GM18505 (cell line): ENCODE results near the gene SORCS2.

Source experiments
- ATAC-seq: cut with Tn5 transposase; IDR thresholded peaks from one replicate; pipeline ENCODE4 v1.9.1; 2021; ENCODE audit not compliant: unreplicated experiment
- POLR2A ChIP-seq: IDR thresholded peaks from 4 replicates; pipeline ENCODE4 v1.6.1; 2011; ENCODE audit warnings: borderline replicate concordance; ENCODE audit not compliant: insufficient read depth, insufficient read length; ENCODE audit errors: extremely low read depth

SORCS2 gene

DNA sequence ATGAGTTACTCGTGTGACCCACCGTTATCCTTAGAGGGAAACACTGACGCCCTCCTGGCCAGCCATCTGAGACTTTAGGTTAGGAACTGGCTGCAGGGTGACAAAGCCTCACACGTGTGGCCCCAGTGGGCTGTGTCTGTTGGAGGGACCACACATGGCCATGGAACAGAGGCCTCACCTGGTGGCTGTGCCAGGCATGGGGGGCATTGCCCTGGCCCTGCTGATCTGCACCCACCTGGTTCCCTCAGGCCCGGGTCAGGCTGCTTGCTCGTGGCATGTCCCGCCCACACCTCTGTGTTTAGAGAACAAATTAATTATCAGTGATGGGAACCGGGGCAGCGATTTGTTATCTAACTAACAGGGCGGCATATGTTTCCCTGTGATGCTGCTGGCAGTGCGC lies 343.3 kb downstream of the SORCS2 start:
- no peak for ATAC-seq
- no peak for TF ChIP-seq POLR2A

- no peak for TF ChIP-seq POLR2A
Observed at GRCh38 chr4:7536876-7537275, 344.5 kb downstream of the SORCS2 start.

GRCh38 chr4:7537853-7538400 lies 345.6 kb downstream of the SORCS2 start:
- TF ChIP-seq POLR2A = no peak
- no peak for ATAC-seq

More at GRCh38 chr4:7536876-7537275, 344.5 kb downstream of the SORCS2 start:
- no peak for ATAC-seq

- no peak for TF ChIP-seq POLR2A
- no peak for ATAC-seq
Observed at GRCh38 chr4:7538518-7538917, 346.2 kb downstream of the SORCS2 start.

DNA sequence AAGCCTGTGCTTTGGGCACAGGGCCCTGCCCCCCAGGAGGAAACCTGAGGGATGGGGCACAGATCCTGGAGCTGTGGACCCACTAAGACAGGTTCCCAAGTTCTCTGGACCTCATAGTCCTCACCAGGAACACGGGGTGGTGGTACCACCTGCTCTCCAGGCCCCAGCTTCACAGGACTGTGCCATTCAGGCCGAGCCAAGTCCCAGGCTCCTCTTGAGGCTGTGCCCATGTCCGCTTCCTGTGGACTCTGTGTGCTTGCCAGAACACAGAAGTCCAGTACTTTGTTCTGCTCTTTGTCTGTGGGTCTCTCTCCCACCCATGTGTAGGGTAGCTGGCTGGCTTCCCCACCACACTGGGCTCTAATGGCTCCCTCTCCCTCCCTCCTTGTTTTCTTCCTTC lies 346.8 kb downstream of the SORCS2 start:
- TF ChIP-seq POLR2A = no peak

GRCh38 chr4:7539659-7540058 lies 347.3 kb downstream of the SORCS2 start:
- TF ChIP-seq POLR2A = no peak
- ATAC-seq = no peak

More for the DNA sequence above, 346.8 kb downstream of the SORCS2 start:
- no peak for ATAC-seq

GRCh38 chr4:7540206-7540605 lies 347.9 kb downstream of the SORCS2 start:
- TF ChIP-seq POLR2A = no peak
- no peak for ATAC-seq

- TF ChIP-seq POLR2A = no peak
- ATAC-seq = no peak
Observed at GRCh38 chr4:7540654-7541413, 348.5 kb downstream of the SORCS2 start.

GRCh38 chr4:7541414-7541810 lies 349.1 kb downstream of the SORCS2 start:
- ATAC-seq = no peak
- no peak for TF ChIP-seq POLR2A

- ATAC-seq = no peak
- TF ChIP-seq POLR2A = no peak
Observed at GRCh38 chr4:7542781-7543180, 350.4 kb downstream of the SORCS2 start.

DNA sequence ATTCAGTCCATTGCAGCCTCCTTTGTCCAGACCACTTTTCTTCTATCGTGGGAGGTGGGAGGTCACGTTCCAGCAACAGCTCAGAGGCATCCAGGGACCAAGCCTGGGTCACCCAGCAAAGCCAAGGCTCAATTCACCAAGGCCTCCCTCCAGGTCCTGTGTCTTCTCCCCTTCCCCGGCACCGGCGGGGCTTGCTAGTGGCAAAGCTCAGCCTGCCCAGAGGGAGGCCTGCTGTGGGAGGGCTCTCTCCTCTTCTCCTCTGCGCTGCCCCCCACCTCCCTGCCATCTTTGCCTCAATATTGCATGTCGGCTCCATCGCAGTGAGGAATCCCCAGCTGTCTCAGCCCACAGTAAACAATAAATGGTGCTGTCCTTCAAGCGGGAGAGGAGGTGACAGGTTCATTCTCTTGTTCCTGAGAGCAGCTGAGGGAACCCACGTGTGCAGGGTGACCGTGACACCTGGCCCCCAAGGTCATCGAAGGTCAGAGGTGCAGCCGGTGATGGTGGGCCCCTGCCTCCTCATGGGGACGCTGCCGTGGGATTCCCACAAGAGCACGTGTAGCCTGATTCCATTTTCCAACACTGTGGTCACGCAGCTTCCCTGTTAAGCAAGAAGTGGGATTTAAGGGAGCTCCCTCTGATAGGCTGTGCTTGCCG lies 353.9 kb downstream of the SORCS2 start:
- TF ChIP-seq POLR2A = no peak
- no peak for ATAC-seq

DNA sequence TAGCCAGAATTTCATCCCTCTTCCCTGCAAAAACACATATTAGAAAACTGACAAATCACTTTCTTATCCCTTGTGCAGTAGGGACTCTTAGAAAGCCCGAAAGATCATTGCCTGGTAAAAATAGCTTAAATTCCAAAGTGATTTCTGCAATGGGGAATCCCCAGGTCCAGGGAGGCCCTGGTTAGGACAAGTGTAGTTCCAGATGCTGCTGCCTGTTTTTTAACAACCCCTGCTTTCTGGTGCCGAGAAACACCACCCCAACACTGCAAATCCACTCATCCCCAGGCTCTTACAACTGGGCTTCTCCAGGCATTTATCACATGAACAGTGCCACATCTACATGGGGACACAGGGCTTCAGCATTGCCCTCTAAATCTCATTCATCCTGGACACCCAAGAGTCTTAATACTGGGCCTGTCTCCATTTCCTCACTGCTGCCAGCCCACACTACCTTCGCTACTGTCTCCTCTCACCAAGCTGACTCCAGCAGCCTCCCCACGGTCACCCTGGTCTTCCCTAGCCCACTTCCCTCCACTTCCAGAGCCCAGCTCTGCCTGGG lies 354.6 kb downstream of the SORCS2 start:
- no peak for ATAC-seq
- TF ChIP-seq POLR2A = no peak

DNA sequence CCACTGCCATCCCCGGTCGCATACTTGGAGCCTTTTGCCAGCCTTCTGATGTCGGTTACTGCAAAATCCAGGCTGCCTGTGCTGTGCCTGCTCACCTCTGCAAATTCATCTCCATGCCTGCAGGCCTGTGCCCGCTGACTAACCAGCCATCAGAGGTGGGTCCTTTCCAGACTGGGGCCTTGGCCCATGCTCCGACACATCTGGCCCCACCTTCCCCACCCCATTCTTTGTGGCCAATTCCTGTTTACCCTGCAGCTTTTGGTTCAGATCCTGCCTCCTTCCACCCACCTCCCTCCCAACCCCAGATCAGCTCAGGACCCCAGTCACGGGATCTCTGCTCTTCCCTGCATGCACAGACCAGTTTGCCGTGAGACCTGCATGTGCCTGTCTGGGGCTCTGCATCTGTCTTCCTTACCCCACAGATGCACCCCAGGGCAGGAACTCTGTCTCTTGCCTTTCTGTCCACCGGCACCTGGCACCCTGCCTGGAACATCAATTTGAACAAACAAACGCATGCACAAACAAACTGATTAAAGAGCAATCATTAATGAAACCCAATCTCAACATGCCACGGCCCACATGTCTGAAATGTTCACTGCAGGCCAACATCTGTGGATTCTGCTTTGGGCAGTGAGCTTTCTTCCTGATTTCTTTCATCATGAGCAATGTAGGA lies 355.2 kb downstream of the SORCS2 start:
- no peak for ATAC-seq
- no peak for TF ChIP-seq POLR2A
